ENCODE measurements around the gene CPVL.

CPVL gene

GRCh38 chr7:29161231-29161630 lies 14.9 kb upstream of the CPVL start:
- no peak for DNase-seq
- H3K56ac ChIP-seq (ENCODE audit: low read length), result no peak overlapping the region
- H3K79me1 ChIP-seq (ENCODE audit: low read length), result no peaks in the 10 kb centered on the region
- H3K4me1 ChIP-seq (ENCODE audit: control insufficient read depth, low read depth, low read length), result peaks cover 4% of the 10 kb centered on the region
- H3K23ac ChIP-seq (ENCODE audit: low read length), result no peak overlapping the region
- H3K4ac ChIP-seq (ENCODE audit: low read depth, low read length), result no peak overlapping the region
- no peaks in the 10 kb centered on the region for H3K36me3 ChIP-seq (ENCODE audit: control insufficient read depth, insufficient read depth, low read length)
- no CpG with 5 or more reads among the region's 4 CpGs for WGBS (ENCODE audit: extremely low coverage, insufficient coverage, low lambda C conversion rate)
- H2BK120ac ChIP-seq (ENCODE audit: low read depth, low read length), result no peak overlapping the region
- H3K27me3 ChIP-seq (ENCODE audit: insufficient read depth, low read length, poor library complexity), result no peaks in the 10 kb centered on the region
- no peak overlapping the region for H3K9ac ChIP-seq (ENCODE audit: low read length)
- H3K79me2 ChIP-seq (ENCODE audit: control insufficient read depth, insufficient read depth, low read length), result no peaks in the 10 kb centered on the region
- no peak overlapping the region for H2AK5ac ChIP-seq (ENCODE audit: low read length)
- H2BK15ac ChIP-seq (replicated peaks; ENCODE audit: low read depth), result no peak overlapping the region
- H4K8ac ChIP-seq (ENCODE audit: low read depth, low read length), result no peak overlapping the region
- H3K4me2 ChIP-seq (ENCODE audit: low read length), result no peak overlapping the region
- no peak overlapping the region for H3K4me3 ChIP-seq (ENCODE audit: low read length)
- H2BK5ac ChIP-seq (ENCODE audit: low read length), result no peak overlapping the region
- H3K27ac ChIP-seq (ENCODE audit: low read depth, low read length), result no peak overlapping the region
- no peak overlapping the region for H4K5ac ChIP-seq (ENCODE audit: low read length)
- H3K18ac ChIP-seq (ENCODE audit: low read length), result no peak overlapping the region

GRCh38 chr7:29160080-29160479 lies 13.7 kb upstream of the CPVL start:
- H3K4ac ChIP-seq (ENCODE audit: low read depth, low read length), result no peak overlapping the region
- no peak for DNase-seq
- no peak overlapping the region for H2BK15ac ChIP-seq (replicated peaks; ENCODE audit: low read depth)
- no peak overlapping the region for H3K18ac ChIP-seq (ENCODE audit: low read length)
- H3K4me2 ChIP-seq (ENCODE audit: low read length), result no peak overlapping the region
- no peak overlapping the region for H4K5ac ChIP-seq (ENCODE audit: low read length)
- no peaks in the 10 kb centered on the region for H3K79me1 ChIP-seq (ENCODE audit: low read length)
- no peak overlapping the region for H4K8ac ChIP-seq (ENCODE audit: low read depth, low read length)
- H3K36me3 ChIP-seq (ENCODE audit: control insufficient read depth, insufficient read depth, low read length), result no peaks in the 10 kb centered on the region
- H3K9ac ChIP-seq (ENCODE audit: low read length), result no peak overlapping the region
- H3K27me3 ChIP-seq (ENCODE audit: insufficient read depth, low read length, poor library complexity), result no peaks in the 10 kb centered on the region
- no CpG with 5 or more reads among the region's 2 CpGs for WGBS (ENCODE audit: extremely low coverage, insufficient coverage, low lambda C conversion rate)
- no peak overlapping the region for H3K56ac ChIP-seq (ENCODE audit: low read length)
- no peak overlapping the region for H2BK5ac ChIP-seq (ENCODE audit: low read length)
- H2BK120ac ChIP-seq (ENCODE audit: low read depth, low read length), result no peak overlapping the region
- no peak overlapping the region for H3K4me3 ChIP-seq (ENCODE audit: low read length)
- no peak overlapping the region for H2AK5ac ChIP-seq (ENCODE audit: low read length)
- H3K4me1 ChIP-seq (ENCODE audit: control insufficient read depth, low read depth, low read length), result peaks cover 4% of the 10 kb centered on the region
- H3K27ac ChIP-seq (ENCODE audit: low read depth, low read length), result no peak overlapping the region
- no peaks in the 10 kb centered on the region for H3K79me2 ChIP-seq (ENCODE audit: control insufficient read depth, insufficient read depth, low read length)
- no peak overlapping the region for H3K23ac ChIP-seq (ENCODE audit: low read length)

- peaks cover 4% of the 10 kb centered on the region for H3K4me1 ChIP-seq (ENCODE audit: control insufficient read depth, low read depth, low read length)
- no peak overlapping the region for H3K4ac ChIP-seq (ENCODE audit: low read depth, low read length)
- no peak for DNase-seq
- no peak overlapping the region for H3K23ac ChIP-seq (ENCODE audit: low read length)
- no peak overlapping the region for H4K8ac ChIP-seq (ENCODE audit: low read depth, low read length)
- no peak overlapping the region for H4K5ac ChIP-seq (ENCODE audit: low read length)
- H2BK120ac ChIP-seq (ENCODE audit: low read depth, low read length), result no peak overlapping the region
- H3K79me1 ChIP-seq (ENCODE audit: low read length), result no peaks in the 10 kb centered on the region
- no peaks in the 10 kb centered on the region for H3K27me3 ChIP-seq (ENCODE audit: insufficient read depth, low read length, poor library complexity)
- no peak overlapping the region for H3K9ac ChIP-seq (ENCODE audit: low read length)
- H3K4me2 ChIP-seq (ENCODE audit: low read length), result no peak overlapping the region
- H3K18ac ChIP-seq (ENCODE audit: low read length), result no peak overlapping the region
- H3K4me3 ChIP-seq (ENCODE audit: low read length), result no peak overlapping the region
- H3K56ac ChIP-seq (ENCODE audit: low read length), result no peak overlapping the region
- WGBS (ENCODE audit: extremely low coverage, insufficient coverage, low lambda C conversion rate), result no CpG with 5 or more reads among the region's 3 CpGs
- H2AK5ac ChIP-seq (ENCODE audit: low read length), result no peak overlapping the region
- no peak overlapping the region for H2BK5ac ChIP-seq (ENCODE audit: low read length)
- H3K27ac ChIP-seq (ENCODE audit: low read depth, low read length), result no peak overlapping the region
- H3K79me2 ChIP-seq (ENCODE audit: control insufficient read depth, insufficient read depth, low read length), result no peaks in the 10 kb centered on the region
- no peaks in the 10 kb centered on the region for H3K36me3 ChIP-seq (ENCODE audit: control insufficient read depth, insufficient read depth, low read length)
- no peak overlapping the region for H2BK15ac ChIP-seq (replicated peaks; ENCODE audit: low read depth)
Observed at GRCh38 chr7:29158795-29159423, 12.6 kb upstream of the CPVL start.

GRCh38 chr7:29156907-29157452 lies 10.6 kb upstream of the CPVL start:
- H3K27me3 ChIP-seq (ENCODE audit: insufficient read depth, low read length, poor library complexity), result no peaks in the 10 kb centered on the region
- H3K27ac ChIP-seq (ENCODE audit: low read depth, low read length), result no peak overlapping the region
- no peak overlapping the region for H3K9ac ChIP-seq (ENCODE audit: low read length)
- no peak overlapping the region for H3K56ac ChIP-seq (ENCODE audit: low read length)
- no peaks in the 10 kb centered on the region for H3K79me1 ChIP-seq (ENCODE audit: low read length)
- H2AK5ac ChIP-seq (ENCODE audit: low read length), result no peak overlapping the region
- H3K4me1 ChIP-seq (ENCODE audit: control insufficient read depth, low read depth, low read length), result peaks cover 4% of the 10 kb centered on the region
- no peak overlapping the region for H2BK120ac ChIP-seq (ENCODE audit: low read depth, low read length)
- H4K5ac ChIP-seq (ENCODE audit: low read length), result no peak overlapping the region
- H3K4me2 ChIP-seq (ENCODE audit: low read length), result no peak overlapping the region
- H3K79me2 ChIP-seq (ENCODE audit: control insufficient read depth, insufficient read depth, low read length), result no peaks in the 10 kb centered on the region
- H3K4me3 ChIP-seq (ENCODE audit: low read length), result no peak overlapping the region
- H2BK5ac ChIP-seq (ENCODE audit: low read length), result no peak overlapping the region
- peak; percentile 29 for DNase-seq
- no peak overlapping the region for H3K23ac ChIP-seq (ENCODE audit: low read length)
- no CpG with 5 or more reads among the region's 5 CpGs for WGBS (ENCODE audit: extremely low coverage, insufficient coverage, low lambda C conversion rate)
- no peak overlapping the region for H4K8ac ChIP-seq (ENCODE audit: low read depth, low read length)
- H3K4ac ChIP-seq (ENCODE audit: low read depth, low read length), result no peak overlapping the region
- H3K18ac ChIP-seq (ENCODE audit: low read length), result no peak overlapping the region
- no peak overlapping the region for H2BK15ac ChIP-seq (replicated peaks; ENCODE audit: low read depth)
- H3K36me3 ChIP-seq (ENCODE audit: control insufficient read depth, insufficient read depth, low read length), result no peaks in the 10 kb centered on the region

- Histone ChIP-seq H3K4me1 (ENCODE audit: control insufficient read depth, low read depth, low read length) (peaks cover 4% of the 10 kb centered on the region), H3K27me3 (ENCODE audit: insufficient read depth, low read length, poor library complexity) (no peaks in the 10 kb centered on the region), H4K5ac (ENCODE audit: low read length) (no peak overlapping the region), H2BK5ac (ENCODE audit: low read length) (no peak overlapping the region), H3K18ac (ENCODE audit: low read length) (no peak overlapping the region), H2BK15ac (replicated peaks; ENCODE audit: low read depth) (no peak overlapping the region), H3K79me1 (ENCODE audit: low read length) (no peaks in the 10 kb centered on the region), H3K23ac (ENCODE audit: low read length) (no peak overlapping the region), H2BK120ac (ENCODE audit: low read depth, low read length) (no peak overlapping the region), H3K79me2 (ENCODE audit: control insufficient read depth, insufficient read depth, low read length) (no peaks in the 10 kb centered on the region), H3K4ac (ENCODE audit: low read depth, low read length) (no peak overlapping the region), H3K36me3 (ENCODE audit: control insufficient read depth, insufficient read depth, low read length) (no peaks in the 10 kb centered on the region), H3K4me3 (ENCODE audit: low read length) (no peak overlapping the region), H3K4me2 (ENCODE audit: low read length) (no peak overlapping the region), H4K8ac (ENCODE audit: low read depth, low read length) (no peak overlapping the region), H3K27ac (ENCODE audit: low read depth, low read length) (no peak overlapping the region), H3K9ac (ENCODE audit: low read length) (no peak overlapping the region), H2AK5ac (ENCODE audit: low read length) (no peak overlapping the region), H3K56ac (ENCODE audit: low read length) (no peak overlapping the region)
- no CpG with 5 or more reads among the region's 2 CpGs for WGBS (ENCODE audit: extremely low coverage, insufficient coverage, low lambda C conversion rate)
- DNase-seq, result no peak
Observed at GRCh38 chr7:29154076-29154475, 7.7 kb upstream of the CPVL start.

- Histone ChIP-seq H3K79me1 (ENCODE audit: low read length) (no peaks in the 10 kb centered on the region), H3K27me3 (ENCODE audit: insufficient read depth, low read length, poor library complexity) (no peaks in the 10 kb centered on the region), H3K23ac (ENCODE audit: low read length) (no peak overlapping the region), H2BK120ac (ENCODE audit: low read depth, low read length) (no peak overlapping the region), H2BK5ac (ENCODE audit: low read length) (no peak overlapping the region), H4K8ac (ENCODE audit: low read depth, low read length) (no peak overlapping the region), H2AK5ac (ENCODE audit: low read length) (no peak overlapping the region), H3K36me3 (ENCODE audit: control insufficient read depth, insufficient read depth, low read length) (no peaks in the 10 kb centered on the region), H3K56ac (ENCODE audit: low read length) (no peak overlapping the region), H3K4me1 (ENCODE audit: control insufficient read depth, low read depth, low read length) (no peaks in the 10 kb centered on the region), H3K4me3 (ENCODE audit: low read length) (no peak overlapping the region), H3K79me2 (ENCODE audit: control insufficient read depth, insufficient read depth, low read length) (no peaks in the 10 kb centered on the region), H3K18ac (ENCODE audit: low read length) (no peak overlapping the region), H2BK15ac (replicated peaks; ENCODE audit: low read depth) (no peak overlapping the region), H3K9ac (ENCODE audit: low read length) (no peak overlapping the region), H3K4me2 (ENCODE audit: low read length) (no peak overlapping the region), H3K27ac (ENCODE audit: low read depth, low read length) (no peak overlapping the region), H4K5ac (ENCODE audit: low read length) (no peak overlapping the region), H3K4ac (ENCODE audit: low read depth, low read length) (no peak overlapping the region)
- DNase-seq, result no peak
- WGBS (ENCODE audit: extremely low coverage, insufficient coverage, low lambda C conversion rate), result no CpG with 5 or more reads among the region's 2 CpGs
Observed at GRCh38 chr7:29150856-29151255, 4.5 kb upstream of the CPVL start.

Data from mesendoderm (in vitro differentiated cells).